ENCODE measurements around the gene SMOC2. TPM values are rescaled to one million over a fixed set of nuclear protein-coding genes. Genes with fewer than 3 reads are reported as not detected.

Gene SMOC2
- total RNA-seq, 3 donors from 2014 or later = 11.4 to 40.4 (median 18.8) TPM

DNA sequence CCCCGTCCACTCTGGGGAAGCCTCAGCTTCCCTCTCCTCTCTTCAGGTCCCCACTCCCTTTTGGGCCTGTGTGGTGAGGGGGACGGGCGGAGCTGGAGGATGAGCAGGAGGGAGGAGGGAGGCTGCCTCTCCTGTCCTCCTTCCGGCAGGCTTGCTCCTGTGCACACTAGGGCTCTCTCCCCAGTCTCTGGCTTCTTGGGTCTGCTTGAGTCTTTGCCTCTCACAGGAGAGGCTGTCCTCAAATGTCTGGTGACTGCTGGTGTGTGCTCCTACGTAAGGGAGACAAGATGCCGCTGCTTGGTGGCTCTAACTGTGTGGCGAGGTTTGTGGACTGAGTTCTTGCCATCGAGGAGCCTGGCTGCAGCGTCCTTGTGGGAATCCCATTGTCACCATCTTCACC lies 8.8 kb upstream of the SMOC2 start:
- Histone ChIP-seq H3K4me3 (no peak overlapping the region), H3K36me3 (ENCODE audit: low read depth) (no peaks in the 10 kb centered on the region), H3K4me1 (ENCODE audit: low read depth) (no peaks in the 10 kb centered on the region), H3K9me3 (no peaks in the 10 kb centered on the region)
- TF ChIP-seq, protein P1, sequence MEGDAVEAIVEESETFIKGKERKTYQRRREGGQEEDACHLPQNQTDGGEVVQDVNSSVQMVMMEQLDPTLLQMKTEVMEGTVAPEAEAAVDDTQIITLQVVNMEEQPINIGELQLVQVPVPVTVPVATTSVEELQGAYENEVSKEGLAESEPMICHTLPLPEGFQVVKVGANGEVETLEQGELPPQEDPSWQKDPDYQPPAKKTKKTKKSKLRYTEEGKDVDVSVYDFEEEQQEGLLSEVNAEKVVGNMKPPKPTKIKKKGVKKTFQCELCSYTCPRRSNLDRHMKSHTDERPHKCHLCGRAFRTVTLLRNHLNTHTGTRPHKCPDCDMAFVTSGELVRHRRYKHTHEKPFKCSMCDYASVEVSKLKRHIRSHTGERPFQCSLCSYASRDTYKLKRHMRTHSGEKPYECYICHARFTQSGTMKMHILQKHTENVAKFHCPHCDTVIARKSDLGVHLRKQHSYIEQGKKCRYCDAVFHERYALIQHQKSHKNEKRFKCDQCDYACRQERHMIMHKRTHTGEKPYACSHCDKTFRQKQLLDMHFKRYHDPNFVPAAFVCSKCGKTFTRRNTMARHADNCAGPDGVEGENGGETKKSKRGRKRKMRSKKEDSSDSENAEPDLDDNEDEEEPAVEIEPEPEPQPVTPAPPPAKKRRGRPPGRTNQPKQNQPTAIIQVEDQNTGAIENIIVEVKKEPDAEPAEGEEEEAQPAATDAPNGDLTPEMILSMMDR (IDR thresholded peaks at IDR 0.05) = no peak
- DNase-seq = no peak
- intact Hi-C loops (cut with DNase I, micrococcal nuclease) = no loop called here
- ATAC-seq = no peak

DNA sequence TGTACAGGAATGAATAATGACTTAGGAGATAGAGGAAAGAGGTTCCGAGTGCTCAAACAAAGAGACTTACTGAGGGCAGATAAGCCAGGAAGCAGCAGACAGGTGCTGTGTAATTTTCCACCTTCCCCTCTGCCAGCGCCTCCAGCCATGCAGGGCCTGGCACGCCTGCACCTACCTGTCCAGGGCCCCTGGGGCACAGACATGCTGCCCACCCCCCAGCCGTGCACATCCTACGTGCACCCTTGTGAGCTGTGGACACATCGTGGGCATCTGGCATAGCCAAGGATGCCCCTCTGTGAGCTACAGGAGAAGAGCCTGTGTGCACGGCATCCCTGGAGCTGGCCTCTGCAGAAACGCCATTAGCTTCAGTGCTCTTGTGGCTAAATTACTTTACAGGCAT lies 7.1 kb upstream of the SMOC2 start:
- no peak for DNase-seq
- Histone ChIP-seq H3K36me3 (ENCODE audit: low read depth) (no peaks in the 10 kb centered on the region), H3K4me1 (ENCODE audit: low read depth) (no peaks in the 10 kb centered on the region), H3K9me3 (no peaks in the 10 kb centered on the region), H3K4me3 (no peak overlapping the region)
- intact Hi-C loops (cut with DNase I, micrococcal nuclease) = no loop called here
- TF ChIP-seq, protein P1 (IDR thresholded peaks at IDR 0.05) = no peak
- ATAC-seq = no peak

DNA sequence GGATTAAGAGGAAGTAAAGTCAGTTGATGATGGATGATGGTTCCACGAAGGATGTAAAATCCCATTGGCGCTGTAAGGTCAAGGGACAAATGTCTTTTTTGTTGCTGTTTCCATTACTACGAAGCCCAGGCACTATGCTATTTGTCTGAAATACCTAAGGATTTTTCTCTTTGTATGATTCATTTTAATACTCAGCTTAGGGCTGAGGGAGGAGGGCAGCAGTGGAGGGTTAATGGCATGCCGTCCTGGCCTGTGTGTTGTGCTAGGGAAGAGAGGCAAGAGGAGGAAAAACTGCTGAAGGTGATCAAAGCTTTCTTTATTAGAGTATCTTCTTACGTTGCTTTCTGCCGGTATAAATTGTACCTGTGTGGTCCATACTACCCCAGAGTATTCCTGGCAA lies 6.5 kb upstream of the SMOC2 start:
- intact Hi-C loops (cut with DNase I, micrococcal nuclease) = no loop called here
- Histone ChIP-seq H3K4me3 (no peak overlapping the region), H3K4me1 (ENCODE audit: low read depth) (no peaks in the 10 kb centered on the region), H3K36me3 (ENCODE audit: low read depth) (no peaks in the 10 kb centered on the region), H3K9me3 (no peaks in the 10 kb centered on the region)
- TF ChIP-seq, protein P1 (IDR thresholded peaks at IDR 0.05) = no peak
- no peak for ATAC-seq
- DNase-seq = no peak

DNA sequence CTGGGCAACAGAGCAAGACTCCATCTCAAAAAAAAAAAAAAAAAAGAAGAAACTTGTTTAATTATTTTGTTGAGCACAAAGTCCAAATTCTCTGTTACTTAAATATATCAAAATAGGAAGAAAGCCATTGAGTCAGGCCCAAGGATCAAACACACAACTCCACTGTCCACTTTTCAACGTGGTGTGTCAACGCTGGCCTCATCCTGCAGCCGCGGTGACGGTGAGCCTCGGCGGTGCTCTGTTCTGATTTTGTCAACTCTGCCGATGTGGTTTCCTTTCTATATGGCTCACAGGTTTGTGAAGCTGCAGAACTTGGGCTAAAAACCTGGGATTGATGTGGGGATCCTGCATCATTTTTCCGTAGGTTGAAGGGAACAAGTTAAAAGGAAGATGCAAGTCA lies 3.2 kb upstream of the SMOC2 start:
- no peak overlapping the region for H3K4me3 ChIP-seq
- peaks cover 13% of the 10 kb centered on the region for H3K4me1 ChIP-seq (ENCODE audit: low read depth)
- TF ChIP-seq, protein P1 (IDR thresholded peaks at IDR 0.05) = no peak
- ATAC-seq (no peak), DNase-seq (no peak)
- H3K36me3 ChIP-seq (ENCODE audit: low read depth) = no peaks in the 10 kb centered on the region
- H3K9me3 ChIP-seq = no peaks in the 10 kb centered on the region
- intact Hi-C loops (cut with DNase I, micrococcal nuclease) = no loop called here

DNA sequence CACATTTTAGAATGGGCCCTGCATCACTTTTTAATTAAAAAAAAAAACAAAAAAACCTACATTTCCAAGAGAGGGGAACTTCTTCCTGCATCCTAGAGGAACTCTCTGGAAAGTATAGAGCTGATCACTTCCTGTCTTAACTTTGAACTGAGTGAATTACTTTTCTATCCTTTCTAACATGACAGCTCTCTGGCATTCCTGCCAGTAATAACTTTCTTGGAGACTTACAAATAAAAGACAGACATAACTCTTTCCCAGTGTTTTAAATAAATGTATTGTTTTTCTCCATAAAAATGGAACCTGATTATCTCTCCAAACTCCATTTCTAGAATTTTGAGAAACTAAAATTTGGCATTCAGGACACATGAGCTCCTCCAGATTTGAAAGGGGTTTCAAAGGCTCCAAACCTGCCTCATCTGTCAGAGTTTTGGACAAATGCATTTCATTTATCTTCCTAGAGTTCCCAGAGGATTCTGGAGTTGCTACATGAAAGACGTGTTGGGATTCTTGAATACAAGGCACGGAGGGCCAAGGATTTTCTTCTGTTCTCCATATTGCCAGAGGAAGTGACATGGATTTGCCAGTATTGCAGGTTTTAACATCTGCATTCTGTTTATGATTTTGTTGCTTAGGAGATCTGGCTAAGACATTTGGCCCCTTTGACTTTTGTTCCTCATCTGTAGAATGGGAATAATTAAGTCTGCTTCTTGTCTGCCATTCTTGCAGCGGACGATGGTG lies 2.0 kb upstream of the SMOC2 start:
- Histone ChIP-seq H3K9me3 (no peaks in the 10 kb centered on the region), H3K4me1 (ENCODE audit: low read depth) (peaks cover 13% of the 10 kb centered on the region), H3K36me3 (ENCODE audit: low read depth) (no peaks in the 10 kb centered on the region), H3K4me3 (no peak overlapping the region)
- intact Hi-C loops (cut with DNase I, micrococcal nuclease) = no loop called here
- TF ChIP-seq, protein P1 (IDR thresholded peaks at IDR 0.05) = no peak
- DNase-seq (no peak), ATAC-seq (no peak)

All from mucosa of descending colon (tissue), 3 donors.